GM21619 (cell line): ENCODE measurements around the gene DEGS2.

ENCODE experiments used
- ATAC-seq: cut with Tn5 transposase; IDR thresholded peaks from one replicate; pipeline ENCODE4 v1.9.1; 2021; ENCODE audit not compliant: unreplicated experiment

The DEGS2 gene

DNA sequence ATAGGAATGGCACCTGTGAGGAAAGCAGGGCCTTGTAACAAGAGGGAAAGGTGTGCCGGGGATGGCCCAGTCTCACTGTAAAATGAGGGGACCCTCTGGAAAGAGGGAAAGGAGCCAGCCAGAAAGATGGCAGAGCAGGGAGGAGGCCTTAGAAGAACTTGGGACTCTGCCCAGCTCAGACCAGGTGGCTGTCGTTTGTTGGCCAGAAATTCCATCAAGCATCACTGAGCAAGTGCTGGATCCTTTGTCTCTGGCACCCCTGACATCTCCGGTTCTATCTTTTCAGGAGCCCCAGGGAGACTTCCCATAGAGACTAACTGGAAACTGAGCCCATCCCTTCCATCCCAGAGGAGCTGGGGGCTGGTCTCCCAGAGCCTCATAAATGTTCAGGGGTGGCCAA lies 43.3 kb downstream of the DEGS2 start:
- ATAC-seq: no peak

DNA sequence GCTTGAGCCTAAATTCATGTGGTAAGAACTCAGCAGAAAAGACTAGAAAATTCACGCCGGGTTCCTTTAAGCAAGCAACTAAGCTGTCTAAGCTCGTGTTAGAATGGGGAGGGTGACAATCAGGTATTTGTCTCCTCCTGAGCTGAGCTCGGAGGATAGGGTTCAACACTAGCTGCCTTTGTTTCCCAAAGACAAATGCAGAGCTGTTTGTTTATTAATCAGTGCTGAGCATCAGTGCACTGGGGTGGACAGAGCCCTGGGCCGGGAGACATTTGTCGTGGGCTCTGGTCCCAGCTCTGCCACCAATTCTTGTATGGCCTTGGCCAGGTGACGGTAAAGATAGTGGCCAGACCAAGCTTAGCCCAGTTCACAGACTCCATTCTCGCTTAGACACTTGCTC lies 43.7 kb downstream of the DEGS2 start:
- no peak for ATAC-seq

DNA sequence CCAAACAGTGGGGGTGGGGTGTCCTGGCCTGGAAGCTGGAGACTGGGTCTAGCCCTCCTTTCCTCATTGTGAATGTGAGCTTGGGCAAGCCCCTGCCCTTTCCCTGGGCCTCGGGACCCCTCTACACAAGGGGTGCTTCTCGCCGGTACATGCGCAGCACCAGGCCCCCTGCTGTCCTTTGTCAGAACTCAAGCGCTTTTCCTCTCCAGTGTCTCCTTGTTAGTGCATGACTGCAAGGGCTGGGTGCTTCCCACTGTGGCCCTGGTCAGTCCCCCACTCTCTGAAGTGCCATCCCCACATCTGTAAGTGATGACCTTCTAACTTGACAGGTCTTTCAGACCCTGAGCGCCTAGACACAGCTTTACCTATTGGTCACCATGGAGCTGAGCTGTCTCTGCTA lies 44.2 kb downstream of the DEGS2 start:
- no peak for ATAC-seq

DNA sequence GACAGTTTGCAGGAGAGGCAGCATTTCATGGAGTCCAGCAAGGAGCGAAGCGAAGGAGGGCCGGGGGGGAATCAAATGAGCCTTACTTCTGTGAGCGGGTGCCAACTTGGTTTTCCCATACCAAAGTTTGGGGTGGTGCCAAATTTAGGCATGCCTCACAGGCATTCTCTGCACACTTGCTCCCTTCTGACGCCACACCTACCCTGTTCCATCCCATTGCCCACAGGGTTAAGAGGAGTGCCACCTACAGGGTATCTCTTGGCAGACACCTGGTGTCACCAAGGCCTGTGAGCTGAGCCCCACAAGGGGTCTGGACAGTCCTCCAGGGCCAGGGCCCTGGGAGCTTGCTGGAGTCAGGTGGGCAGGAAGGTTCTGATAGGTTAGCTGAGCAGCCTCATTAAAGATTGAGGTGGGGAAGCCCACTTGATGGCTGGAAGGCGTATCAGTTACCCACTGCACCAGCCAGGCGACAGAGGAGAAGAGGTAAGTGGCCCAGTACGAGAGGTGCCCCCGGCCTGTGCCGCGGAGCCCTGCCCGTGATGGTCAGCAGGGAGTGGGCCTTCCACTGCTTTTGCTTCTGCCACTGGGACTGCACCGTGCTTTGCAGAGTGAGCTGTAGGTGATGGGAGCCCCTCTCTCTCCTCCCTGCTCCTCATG lies 45.2 kb downstream of the DEGS2 start:
- ATAC-seq: no peak

DNA sequence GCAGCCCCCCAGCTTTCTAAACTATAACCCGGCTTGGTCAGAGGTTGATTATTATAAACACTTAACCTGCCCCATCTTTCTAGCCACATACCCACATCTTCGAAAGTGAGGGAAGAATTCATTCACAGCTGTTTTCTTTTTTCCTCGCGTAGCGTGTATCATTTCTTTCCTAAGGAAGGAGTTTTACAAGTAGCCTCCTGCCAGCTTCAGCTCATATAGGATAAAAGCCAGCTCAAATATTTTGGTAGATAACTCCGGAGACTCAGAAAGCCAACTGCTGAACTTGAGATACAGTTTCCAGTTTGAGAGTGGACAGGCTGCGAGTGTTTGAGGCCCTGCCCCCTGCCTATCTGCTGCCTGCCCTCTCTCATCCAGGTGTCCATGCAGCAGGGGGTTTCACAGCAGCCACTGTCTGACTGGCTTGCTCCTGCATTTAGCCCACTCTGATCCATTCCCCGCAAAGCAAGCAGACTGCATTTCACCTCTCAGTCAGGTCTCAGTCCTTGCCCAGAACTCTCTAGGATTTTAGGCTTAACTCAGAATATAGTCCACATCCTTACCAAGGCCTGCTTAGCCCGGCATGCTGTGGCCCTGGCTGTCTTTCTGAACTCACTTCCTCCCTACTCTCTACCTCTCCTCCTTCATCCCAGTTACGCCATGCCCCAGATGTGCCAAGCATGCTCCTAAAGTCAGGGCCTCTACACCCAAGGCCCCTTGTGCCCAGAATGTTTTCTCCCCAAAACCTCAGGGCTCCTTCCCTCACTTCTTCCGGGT lies 47.3 kb downstream of the DEGS2 start:
- ATAC-seq: no peak

DNA sequence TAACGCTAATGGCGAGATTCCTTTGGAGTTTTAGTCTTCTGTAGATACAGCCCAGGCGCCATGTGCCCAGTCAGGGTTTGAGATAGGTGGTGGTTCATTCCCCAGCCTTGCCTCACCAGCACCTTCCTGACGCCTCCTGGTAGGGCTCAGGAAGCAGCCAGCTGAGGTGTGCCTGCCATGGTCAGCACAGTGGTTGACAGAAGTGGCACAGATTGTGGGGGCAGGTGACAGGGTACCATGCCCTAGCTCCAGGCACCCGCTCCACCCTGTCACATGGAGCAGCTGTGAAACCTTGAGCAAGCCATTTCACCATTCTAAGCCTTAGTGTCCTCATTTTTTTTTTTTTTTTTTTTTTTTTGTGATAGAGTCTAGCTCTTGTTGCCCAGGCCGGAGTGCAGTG lies 48.6 kb downstream of the DEGS2 start:
- ATAC-seq: no peak

DNA sequence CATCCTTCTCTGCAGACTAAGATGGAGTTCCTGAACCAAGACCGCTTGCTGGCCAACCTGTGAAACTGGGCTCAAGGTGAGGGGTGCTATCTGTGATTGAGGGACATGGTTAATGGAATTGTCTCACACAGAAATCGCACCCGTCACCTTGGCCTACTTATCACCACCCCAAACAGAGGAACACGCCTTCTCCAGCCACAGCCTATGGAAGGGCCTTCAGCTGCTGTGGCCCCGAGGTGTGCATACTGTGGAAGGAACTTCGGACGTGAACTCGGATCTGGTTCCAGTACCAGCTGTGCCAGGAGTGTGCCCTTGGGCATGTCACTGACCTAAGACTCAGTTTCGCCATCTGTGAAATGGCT lies 49.9 kb downstream of the DEGS2 start:
- no peak for ATAC-seq

DNA sequence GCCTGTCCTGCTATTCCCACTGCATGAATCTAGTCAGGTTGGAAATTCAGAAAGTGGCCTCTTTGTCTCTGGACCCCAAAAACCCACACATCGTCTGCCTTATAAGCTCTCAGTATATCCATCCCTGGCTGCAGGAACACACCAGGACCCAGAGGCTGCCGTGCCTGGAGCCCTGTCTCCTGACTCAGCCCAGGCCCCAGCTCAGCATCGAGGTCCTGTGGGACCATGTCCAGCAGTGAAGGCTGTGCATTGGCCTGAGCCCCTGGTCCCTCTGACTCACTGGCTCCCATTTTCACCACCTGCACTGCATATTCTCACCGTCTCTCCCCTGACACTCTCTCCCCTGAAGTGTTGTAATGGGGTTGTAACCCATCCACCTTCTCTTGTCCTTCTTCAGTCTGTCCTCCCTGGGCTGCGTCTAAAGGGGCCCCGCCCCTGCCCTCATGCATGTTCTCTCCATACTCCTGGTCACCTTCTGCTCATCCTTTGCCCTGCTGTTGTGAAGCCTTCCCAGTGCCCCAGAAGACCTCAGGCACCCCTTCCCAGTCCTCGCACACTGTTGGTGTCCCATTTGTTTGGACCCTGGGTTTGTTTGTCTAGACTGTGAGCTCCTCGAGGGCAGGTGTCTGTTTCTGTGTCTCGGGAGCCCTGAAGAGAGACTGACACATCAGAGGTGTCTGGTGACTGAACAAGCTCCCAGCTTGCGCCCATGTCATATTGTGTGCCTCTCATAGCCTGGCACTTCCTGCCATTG lies 50.4 kb downstream of the DEGS2 start:
- no peak for ATAC-seq

DNA sequence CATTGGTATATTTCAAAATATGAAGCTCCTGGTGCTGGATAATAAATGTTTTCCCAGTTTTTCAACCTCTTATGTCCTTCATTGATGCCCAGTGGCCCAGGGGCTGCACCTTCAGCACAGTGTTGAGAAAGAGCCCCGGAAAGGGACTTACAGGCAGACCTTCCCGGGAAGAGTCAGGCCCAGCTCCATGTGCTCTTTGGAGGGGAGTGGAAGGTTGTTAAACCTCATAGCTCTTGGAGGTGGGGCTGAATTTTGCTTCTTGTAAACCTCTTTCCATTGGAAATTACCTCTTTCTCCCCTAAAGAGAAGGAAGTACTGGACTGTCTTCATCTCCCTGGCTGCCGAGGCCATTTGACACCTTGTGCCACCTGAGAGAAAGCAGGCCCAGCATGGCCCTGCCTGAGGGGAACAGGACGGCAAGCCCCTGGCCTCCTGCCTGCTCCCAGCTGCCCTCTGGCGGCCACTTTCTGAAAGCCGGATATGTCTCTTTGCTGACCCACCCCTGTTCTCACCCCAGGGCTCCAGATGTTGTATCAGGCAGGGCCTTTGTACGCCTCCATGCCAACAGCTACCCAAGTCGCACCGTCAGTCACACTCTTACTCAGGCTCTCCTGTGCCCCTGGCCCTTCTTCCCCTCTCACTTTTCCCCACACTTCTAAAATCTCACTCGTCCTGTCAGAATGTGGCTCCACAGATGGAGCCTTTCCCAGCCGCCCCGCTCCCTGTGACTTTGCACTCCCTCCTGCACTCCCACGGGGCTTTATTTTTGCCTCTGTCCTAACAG lies 51.2 kb downstream of the DEGS2 start:
- peak; percentile 73 for ATAC-seq

DNA sequence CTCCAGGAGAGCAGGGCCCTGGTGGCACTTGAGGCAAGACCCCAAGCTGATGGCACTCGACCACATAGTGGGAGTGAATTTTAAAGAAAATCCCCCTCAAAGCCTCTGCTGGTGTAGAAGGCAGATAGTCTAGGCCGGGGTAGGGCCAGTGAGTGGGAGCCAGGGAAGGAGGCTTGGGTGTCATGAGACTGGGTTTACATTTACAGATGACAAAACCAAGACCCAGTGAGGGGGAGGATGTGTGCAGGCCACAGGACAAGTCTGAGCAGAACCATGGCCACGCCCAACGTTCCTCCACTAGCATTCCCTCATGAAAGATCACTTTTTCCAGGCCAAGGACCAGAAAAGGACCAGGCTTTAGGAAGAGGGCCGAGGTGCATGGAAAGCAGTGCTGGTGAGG lies 52.2 kb downstream of the DEGS2 start:
- ATAC-seq: no peak

DNA sequence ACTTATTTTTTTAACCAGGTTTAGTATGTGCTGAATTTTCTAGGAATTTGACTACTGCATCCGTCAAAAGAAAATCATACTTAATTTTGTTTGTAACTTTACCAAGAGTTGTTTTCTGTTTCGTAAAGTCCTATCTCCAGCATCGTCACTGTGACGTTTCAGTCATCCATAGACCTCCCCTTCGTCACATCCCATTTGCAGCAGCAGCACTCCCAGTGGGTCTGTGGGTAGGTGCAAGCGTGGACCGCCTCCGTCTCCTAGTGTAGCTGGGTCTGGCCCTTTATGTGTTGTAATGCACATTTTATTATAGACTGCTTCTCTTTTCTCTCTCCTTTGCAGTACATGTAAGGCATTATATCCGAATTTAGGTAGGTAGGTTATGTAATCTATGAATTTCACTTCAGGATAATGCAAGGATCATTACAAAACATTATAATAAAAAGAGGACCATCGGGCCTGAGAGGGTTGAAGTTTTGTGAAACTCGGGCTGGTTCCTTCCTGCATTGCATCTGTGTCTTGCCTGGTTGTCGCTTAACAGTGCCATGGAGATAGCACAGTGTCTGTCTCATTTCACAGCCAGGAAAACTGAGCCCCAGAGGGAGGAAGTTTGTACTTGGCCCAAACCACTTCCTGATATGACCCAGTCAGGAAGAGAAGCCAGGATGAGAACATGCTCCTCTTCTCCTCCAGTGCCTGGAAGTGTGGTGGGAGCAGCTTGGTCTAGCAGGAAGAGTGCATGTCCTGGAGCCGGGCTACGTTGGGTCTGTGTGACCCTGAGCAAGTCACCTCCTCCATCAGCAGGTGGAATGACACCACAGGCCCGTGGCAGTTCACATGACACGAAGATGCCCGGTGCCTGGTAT lies 53.0 kb downstream of the DEGS2 start:
- ATAC-seq: no peak

DNA sequence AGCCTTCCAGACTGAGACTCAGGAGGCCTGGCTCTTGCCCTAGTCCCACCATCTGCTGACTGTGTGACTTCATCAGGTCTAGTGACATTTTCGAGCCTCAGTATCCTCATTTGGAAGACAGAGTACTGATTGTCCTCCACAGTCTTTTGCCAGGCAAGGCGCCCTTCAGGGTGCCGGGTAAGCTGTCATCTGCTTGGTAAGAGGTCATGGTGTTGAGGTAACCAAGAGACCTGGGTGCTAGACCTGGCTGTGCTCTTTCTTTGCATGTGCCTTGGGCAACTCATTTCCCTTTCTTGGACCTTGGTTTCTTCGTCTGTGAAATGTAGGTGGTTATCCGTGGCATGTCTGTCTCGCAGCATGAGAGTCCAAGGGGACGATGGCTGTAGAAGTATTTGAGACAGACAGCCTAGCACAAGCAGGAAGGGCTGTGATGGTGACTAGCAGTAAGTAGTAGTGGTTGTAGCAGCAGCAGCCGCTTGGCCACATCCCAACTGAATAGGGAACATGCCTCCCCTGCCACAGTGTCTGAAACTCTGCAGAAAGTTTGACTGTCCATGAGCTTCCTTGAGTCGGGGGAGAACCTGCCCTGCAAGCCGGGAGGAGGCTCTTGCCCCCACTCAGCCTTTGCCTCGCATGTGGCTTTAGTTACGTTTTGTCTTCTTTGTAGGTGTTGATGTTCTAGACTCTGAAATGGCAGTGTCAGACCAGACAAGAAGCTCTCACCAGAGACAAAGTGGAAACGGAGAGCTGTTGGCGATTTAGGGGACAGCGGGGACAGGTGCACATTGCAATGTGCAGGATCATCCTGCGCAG lies 53.9 kb downstream of the DEGS2 start:
- ATAC-seq: no peak

DNA sequence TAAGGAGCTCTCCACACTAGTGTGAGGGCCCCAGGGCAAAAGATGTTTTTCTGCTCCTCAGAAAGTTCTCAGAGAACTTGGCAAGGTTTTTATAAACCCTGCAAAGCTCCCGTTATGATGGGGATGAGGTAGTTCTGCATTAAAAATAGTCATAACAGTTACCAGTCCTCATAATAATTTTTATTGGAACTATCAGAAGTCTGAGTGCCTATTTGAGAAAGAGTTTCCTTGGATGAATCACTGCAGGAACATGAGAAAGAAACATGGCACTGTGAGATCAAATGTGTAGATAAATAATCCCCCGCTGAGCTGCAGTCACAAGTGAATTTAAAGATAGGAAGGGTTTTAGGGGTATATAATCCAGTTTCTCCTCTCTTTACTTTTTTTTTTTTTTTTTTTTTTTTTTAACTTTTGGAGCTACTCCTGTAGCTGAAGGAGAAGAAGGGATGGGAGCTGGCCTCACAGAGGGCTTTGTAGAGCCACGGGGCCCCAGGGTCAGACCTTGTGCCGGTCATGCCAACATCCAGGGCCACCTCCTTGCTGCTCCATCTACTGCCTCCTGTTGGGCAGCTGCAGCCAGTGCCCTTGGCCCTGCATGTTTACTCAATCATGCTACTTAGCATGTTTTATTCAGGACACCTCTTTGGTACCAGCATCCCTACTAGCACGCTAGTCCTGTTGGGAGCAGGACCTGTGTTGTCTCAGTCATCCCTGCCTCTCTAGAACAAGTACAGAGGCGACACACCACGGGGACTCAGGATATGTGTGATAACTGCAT lies 54.7 kb downstream of the DEGS2 start:
- no peak for ATAC-seq

DNA sequence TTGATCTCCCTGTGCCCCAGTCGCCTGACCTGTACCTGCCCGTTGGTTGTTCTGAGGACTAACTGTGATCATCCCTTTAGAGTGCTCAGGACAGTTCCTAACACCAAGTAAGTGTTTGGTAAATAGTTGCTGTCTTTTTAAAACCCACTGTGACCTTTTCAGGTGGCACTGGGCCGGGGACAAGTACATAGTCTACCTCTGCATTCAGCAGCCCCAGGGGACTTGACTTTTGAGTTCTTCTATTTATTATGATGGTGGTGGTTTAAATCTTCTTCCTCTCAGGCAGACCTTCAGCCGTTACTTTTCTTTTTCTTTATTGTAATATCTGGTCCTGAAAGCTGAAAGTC lies 55.5 kb downstream of the DEGS2 start:
- ATAC-seq: no peak

DNA sequence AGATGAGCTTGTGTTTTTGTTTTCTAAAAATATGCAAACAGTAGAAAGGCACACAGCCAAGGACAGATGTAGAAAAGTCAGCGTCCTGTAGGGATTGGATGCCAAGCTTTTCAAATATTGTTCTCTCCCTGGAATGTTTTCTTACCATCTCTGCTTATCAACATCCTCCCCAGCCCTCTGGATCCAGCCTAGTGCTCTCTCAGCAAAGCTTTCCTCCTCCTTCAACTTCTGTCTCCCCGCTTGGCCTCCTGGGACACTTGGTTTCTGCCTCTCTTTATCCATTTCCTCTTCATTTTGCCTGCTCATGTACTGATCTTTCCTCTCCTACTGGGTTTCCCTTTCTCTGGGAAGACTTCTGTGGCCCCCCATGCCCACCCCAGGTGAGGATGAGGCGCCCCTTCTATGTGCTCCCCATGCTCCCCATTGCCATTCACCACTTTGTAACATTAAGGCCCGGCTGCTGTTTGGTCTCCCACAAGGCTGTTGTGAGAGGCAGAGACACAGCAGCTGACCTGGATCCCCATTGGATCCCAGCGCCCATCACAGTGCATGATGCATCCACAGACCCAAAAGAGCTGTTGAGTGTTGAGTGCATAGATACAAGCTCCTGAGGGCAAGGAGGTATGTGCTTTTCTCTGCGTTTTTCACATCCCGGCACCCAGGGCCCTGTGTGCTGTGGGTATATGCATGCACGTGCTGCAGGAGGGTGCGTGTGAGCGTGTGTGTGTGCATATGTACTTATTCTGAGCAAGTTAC lies 56.0 kb downstream of the DEGS2 start:
- ATAC-seq: no peak

DNA sequence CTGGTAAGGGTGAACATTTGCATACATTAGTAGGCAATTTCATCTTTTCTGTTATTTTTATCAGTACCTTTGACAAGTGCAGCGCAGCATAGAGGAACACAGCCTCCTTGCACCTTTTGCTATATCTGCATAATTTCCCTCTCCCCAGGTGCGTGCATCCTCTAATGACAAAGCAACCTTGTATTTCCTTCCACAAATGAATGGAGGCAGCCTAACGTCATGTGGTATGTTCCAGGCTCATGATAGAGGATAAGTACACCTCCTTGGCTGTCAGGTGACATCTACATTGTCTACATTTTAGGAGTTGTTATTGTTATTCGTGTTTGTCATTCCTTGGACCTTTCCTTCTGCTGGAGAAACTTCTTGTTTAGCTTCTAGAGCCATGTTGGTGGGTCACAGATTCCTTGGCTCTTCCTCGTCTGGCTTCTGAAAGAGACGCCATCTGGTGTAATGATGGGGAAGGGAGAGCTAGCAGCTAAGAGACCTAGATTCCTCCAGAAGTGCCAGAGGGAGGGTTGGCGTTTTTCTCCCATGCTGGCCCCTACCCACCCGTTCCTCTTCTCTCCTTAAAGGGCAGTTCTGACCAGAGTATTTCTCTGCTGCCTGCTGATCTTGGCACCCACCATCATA lies 57.2 kb downstream of the DEGS2 start:
- ATAC-seq: no peak

DNA sequence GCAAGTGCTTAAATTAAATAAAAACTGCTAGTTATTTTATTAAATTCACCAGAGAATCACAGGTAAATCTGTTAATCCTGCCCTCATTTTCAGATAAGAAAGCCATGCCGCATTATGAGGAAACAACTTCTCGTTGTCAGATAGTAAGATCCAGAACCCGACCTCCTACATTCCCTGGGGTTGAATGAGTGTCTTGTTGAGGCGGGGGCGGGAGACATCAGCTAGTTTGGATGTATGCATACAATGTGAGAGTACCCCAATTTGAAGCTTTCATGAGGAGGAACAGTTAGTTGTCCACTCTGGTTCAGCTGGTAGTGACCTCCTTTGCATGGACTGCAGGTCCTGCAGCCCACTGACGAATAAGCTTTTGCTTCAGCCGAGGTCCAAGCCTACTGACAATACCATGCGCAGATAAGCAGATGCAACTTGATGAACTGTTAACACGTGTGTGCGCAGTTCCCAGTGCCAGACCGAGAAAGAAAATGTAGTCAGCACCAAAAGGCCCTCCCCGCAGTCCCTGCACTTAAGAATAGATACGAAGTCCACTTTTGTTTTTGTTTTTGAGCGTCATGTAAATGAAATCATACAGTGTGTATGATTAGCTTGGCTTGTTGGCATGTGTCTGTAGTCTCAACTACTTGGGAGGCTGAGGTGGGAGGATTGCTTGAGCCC lies 59.3 kb downstream of the DEGS2 start:
- ATAC-seq: no peak
